GM19467 (cell line): ENCODE data around the gene CYP2B6.
"Not testable (repeated sequence)": the region's sequence is repeated elsewhere in the genome, so short reads cannot be mapped to it uniquely, and the experiment has no call there.

Source experiments
- ATAC-seq: cut with Tn5 transposase; IDR thresholded peaks from one replicate; pipeline ENCODE4 v1.9.1; 2021; ENCODE audit warnings: mild to moderate bottlenecking, moderate library complexity; ENCODE audit not compliant: unreplicated experiment

The CYP2B6 gene

DNA sequence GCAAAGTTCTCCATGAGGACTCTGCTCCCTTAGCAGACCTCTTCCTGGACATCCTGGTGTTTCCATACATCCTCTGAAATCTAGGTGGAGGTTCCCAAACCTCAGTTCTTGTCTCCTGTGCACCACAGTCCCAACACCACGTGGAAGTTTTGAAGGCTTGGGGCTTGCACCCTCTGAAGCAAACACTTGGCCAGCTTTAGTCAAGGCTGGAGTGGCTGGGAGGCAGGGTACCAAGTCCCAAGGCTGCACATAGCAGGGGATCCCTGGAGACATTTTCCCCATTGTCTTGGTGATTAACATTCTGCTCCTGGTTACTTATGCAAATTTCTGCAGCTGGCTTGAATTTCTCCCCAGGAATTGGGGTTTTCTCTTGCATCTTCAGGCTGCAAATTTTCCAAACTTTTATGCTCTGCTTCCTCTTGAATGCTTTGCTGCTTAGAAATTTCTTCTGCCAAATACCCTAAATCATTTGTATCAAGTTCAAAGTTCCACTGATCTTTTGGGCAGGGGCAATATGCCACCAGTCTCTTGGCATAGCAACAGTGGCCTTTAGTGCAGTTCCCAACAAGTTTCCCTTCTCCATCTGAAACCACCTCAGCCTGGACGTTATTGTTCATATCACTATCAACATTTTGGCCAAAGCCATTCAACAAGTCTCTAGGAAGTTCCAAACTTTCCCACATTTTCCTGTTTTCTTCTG, 10.2 kb upstream of the CYP2B6 start:
- not testable (repeated sequence) for ATAC-seq

DNA sequence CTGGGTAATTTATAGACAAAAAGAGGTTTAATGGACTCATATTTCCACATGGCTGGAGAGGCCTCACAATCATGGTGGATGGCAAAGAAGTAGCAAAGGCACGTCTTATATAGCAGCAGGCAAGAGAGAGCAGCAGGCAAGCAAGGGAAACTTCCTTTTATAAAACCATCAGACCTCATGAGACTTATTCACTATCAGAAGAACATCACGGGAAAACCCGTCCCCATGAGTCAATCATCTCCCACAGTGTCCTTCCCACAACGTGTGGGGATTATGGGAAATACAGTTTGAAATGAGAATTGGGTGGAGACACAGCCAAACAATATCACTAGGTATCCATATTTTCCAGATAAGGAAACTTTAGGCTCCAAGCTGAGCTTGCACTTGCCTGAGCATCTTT, 9.5 kb upstream of the CYP2B6 start:
- no peak for ATAC-seq

DNA sequence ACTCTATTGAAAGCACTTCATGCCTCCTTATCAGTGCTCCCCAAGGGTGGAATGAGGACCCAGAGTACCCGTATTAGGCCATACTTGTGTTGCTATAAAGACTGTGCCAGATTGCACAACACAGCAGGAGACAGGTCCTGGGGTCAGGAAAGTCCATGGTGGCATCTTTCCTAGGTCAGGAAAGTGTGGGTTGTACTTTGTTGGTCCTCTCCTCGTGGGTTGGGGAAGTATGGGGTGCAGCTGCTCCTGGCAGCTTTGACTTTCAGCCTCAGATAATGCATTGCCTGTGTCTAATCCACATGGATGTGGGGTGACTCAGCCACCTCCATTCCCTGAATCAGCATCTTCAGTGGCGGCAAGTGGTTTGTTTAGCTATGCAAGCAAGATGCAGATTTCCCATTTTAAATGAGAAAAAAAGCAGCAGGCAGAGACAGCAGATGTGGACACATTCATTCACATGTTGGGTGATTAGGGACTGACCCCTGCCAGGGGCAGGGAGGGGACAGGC, 8.4 kb upstream of the CYP2B6 start:
- no peak for ATAC-seq

DNA sequence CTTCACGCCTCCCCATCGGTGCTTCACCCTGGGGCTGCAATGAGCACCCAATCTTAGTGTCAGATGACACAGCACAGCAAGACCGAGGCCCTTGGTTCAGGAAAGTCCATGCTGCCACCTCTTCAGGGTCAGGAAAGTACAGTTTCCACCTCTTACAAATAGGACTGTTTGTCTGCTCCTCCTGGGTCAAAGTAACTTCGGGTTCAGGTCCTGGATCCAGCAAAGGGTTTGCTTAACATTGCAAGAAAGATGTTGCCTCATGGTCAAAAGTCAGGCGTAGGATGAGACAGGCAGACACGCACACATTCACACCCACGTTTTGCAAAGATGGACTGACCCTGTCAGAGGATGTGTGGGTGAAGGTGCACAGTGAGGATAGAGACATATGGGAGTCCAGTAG, 1.6 kb upstream of the CYP2B6 start:
- ATAC-seq, result no peak

DNA sequence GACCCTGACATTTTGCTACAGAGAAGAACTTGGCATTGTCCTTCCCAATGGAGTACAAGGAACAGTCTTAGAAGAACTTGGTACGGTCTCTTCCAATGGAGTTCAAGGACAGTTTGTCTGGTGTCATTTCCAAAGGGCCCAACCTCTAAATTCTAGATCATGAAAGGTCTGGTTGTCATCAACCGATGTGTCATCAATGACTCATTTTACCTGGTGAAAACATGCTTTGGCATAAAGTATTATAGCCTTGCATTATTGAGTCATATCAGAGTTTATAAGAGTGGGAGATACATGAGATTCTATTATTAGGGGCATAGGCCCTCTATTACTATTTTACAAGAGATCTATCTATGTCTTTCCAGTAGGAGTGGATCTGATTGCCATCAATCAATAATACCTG, 4.3 kb downstream of the CYP2B6 start:
- no peak for ATAC-seq

DNA sequence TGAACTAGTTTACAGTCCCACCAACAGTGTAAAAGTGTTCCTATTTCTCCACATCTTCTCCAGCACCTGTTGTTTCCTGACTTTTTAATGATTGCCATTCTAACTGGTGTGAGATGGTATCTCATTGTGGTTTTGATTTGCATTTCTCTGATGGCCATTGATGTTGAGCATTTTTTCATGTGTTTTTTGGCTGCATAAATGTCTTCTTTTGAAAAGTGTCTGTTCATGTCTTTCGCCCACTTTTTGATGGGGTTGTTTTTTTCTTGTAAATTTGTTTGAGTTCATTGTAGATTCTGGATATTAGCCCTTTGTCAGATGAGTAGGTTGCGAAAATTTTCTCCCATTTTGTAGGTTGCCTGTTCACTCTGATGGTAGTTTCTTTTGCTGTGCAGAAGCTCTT, 7.9 kb downstream of the CYP2B6 start:
- ATAC-seq, result not testable (repeated sequence)

DNA sequence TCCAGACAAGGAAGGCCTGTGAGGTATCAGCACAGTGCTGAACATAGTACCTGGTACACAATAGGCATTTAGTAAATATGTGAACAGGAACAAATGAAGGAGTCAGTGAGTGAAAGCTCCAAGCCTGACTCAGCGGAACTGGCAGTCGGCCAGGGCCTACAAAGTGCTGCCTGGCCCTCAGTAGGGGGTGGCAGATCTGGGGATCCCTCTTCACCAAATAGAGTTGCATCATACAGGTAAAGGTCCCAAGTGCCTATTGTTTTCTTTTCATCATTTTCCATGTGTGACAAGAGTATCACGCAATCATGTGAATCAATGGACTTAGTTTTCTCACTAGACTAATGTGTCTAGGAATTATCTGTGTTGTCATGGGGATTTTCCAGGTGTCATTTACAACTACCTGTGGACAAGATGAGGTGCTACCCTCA, 9.2 kb downstream of the CYP2B6 start:
- ATAC-seq, result no peak

DNA sequence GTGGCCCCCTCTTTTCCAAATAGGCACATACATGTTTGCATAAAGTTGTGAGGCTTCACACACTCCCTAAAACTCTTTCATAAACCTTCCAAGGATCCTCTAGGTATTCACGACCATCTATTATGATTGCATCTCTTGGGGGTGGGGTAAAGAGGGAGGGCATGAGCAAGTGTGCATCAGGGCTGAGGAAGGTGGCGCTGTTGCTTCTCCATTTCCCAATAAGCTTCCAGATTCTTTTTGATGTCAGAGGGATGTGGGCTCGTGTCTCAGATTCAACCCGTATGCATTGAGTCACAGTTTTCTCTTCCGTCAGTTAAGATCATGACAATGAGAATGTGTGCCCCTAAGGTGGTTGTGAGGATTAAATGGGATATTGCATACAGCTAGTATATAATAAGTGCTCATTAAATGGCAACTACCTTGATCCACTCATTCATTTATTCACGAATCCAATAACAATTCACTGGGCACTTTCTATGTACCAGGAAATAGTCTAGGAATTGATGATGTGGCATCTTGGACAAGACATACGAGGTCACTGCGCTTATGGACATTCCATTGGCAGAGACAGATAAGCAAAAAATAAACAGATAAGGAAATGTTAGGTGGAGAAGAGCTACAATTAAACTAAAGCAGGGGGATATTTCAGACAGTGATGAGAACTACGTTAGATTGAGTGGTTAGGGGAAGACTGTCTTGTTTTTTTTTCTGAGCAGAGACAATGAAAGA, 10.3 kb downstream of the CYP2B6 start:
- no peak for ATAC-seq

DNA sequence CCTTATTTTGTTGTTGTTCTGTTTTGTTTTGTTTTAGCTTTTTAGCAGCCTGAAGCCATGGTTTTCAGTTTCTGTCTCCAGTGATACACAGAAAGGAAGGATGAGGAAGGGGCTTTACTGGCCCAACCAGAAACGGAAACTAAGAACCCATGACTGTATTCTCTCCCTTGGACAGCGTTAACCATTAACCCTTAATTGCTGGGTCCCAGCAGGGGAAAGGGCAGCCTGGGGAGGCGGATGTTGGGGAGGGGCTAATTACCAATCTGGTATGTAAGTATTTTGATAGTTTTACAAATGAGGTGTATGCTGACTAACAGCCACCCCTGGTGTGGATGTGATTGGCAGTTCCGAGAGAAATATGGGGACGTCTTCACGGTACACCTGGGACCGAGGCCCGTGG, 12.6 kb downstream of the CYP2B6 start:
- ATAC-seq, result not testable (repeated sequence)

DNA sequence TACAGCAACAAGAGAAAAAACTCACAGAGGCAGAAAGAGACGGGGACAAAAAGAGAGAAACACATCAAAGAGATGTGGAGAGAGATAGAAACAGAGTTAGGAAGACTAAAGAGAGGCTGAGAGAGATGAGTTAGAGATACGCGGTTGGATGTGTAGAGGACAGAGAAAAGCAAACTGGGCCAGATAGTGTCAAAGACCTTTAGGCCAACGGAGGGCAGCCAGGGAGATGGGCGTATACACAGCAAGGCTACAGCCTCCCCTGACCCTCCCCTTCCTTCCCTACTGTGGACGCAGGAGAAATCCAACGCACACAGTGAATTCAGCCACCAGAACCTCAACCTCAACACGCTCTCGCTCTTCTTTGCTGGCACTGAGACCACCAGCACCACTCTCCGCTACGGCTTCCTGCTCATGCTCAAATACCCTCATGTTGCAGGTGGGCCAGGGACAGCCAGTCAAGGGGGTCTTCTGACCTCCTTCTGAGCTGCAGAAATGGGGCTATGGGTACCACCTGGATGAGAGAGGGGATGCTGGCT, 18.7 kb downstream of the CYP2B6 start:
- no peak for ATAC-seq

DNA sequence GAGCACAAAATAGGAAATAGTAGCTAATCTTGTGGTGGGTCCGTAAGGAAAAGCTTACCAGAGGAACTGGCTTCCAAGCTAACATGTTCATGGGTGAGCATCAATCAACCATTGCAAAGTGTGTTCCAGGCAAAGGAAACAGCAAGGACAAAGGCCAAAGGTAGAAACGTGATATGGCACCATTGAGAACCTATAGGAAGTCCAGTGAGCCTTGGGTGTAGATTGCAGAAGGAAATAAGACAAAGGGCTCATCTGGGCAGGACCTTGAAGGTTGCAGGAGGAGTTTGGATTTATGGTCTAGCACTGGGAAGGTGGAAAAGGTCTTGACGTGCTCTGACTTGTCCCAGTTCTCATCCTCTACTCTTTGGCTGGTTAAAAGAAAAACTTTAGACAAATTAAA, 22.3 kb downstream of the CYP2B6 start:
- no peak for ATAC-seq

DNA sequence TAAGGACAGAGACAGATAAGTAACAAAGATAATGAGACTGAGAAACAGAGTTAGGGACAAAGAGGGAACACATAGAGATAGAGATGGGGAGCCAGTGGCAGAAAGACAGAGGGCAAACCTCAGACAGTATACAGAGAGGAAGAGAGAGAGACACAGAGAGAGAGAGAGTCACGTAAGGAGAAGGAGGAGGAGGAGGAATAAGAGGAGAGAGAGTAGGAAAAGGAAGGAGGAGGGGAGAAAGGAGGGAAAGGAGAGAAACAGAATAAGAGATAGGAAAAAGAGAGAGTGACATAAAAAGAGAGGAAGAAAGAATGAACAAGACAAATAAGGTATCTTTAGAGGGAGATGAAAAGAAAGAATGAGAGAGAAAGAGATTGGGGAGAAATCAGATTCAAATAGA, 23.6 kb downstream of the CYP2B6 start:
- no peak for ATAC-seq

DNA sequence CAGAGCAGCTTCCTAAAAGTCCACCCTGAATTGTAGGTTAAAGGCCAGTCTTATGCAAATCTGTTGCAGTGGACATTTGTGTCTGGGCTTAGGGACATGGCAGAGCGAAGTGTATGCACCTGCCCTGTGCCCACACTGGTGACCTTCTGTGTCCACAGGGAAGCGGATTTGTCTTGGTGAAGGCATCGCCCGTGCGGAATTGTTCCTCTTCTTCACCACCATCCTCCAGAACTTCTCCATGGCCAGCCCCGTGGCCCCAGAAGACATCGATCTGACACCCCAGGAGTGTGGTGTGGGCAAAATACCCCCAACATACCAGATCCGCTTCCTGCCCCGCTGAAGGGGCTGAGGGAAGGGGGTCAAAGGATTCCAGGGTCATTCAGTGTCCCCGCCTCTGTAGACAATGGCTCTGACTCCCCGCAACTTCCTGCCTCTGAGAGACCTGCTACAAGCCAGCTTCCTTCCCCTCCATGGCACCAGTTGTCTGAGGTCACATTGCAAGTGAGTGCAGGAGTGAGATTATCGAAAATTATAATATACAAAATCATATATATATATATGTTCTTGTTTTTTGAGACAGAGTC, 25.5 kb downstream of the CYP2B6 start:
- ATAC-seq, result no peak

DNA sequence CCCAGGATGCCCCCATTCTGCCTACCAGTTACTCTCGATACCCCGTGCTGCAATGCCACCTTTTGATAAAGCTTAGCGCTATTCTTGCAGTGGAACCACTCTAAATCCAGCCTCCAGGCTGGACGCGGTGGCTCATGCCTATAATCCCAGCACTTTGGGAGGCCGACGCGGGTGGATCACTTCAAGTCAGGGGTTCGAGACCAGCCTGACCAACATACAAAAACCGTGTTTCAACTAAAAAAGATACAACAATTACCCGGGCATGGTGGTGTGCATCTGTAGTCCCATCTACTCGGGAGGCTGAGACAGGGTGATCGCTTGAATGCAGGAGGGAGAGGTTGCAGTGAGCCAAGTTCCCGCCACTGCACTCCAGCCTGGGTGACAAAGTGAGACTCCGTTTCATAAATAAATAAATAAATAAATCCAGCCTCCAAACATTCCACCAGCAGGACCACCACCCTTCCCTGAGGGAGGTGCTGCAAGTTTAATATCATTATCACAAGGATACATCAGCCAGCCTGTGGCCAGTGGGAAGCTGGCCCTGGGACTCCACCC, 27.7 kb downstream of the CYP2B6 start:
- ATAC-seq, result no peak

DNA sequence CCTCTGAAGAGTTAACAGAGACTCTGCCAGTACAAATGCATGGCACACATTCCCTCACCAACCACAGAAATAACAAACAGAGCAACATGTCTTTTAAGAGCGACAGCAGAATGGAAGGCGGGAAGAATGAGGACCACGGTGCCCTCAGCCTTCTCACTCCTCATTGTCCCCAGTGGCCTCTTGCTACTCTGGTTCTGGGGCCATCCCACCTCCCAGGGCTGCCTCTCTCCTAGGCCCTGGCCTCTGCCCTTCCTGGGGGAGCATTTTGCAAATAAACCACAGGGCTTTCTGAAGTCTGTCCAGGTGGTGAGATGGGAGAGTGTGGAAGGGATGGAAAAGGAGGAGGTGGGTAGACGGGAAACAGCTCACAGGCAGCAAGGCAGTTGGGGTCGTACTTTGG, 28.3 kb downstream of the CYP2B6 start:
- no peak for ATAC-seq

DNA sequence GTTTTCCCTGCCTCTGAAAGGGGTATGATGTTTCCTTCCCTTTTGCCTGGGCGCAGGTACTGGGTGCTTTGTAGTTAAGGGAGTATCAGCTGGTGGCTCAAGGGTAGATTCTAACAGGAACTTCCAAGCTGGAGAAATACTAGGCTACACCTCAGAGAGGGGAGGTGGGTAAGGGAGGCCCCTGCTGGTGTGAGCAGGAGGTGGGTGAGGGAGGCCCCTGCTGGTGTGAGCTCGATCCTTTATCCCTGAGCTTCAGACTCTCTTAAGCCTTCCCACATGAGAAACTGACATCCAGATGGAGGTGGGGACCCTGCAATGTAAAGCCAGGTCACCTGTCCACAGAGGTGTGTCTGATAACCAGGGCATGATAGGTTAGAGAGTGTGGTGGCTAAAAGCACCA, 32.1 kb downstream of the CYP2B6 start:
- no peak for ATAC-seq

DNA sequence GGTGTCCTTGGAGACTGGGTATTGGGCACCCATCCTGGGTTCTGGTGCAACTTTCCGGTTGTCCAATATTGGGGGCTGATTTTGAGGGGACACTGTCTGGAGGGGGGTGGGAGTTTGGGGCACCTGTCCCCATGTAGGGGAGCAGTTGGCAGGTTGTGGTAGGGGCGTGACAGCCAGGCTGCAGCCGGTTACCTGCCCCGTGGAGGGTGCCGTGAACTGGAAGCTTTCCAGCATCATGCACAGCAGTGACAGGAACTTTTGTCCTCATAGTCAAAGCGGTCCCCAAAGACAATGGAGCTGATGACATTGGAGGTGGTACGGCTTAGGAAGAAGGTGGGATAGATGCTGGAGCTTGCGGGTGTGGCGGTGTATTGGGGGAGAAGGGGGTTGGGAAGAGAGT, 34.3 kb downstream of the CYP2B6 start:
- no peak for ATAC-seq

DNA sequence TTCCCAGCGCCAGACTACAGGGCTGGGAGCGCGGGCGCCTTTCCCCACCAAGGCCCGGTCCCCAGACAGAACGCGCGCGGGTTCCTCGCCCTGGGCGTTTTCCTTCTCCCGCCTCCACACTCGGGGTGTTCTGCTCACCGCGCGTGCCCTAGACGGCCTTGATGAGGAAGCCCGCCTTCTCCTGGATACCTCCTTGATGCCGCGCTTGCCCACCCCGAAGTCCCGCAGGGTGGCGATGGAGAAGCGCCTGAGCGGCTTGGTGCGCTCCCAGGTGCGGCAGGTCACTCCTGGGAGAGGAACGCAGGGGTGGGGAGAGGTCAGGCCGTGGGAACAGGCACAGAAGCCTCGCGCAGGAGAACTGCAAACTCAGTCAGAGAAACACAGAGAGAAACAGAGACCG, 34.8 kb downstream of the CYP2B6 start:
- no peak for ATAC-seq

DNA sequence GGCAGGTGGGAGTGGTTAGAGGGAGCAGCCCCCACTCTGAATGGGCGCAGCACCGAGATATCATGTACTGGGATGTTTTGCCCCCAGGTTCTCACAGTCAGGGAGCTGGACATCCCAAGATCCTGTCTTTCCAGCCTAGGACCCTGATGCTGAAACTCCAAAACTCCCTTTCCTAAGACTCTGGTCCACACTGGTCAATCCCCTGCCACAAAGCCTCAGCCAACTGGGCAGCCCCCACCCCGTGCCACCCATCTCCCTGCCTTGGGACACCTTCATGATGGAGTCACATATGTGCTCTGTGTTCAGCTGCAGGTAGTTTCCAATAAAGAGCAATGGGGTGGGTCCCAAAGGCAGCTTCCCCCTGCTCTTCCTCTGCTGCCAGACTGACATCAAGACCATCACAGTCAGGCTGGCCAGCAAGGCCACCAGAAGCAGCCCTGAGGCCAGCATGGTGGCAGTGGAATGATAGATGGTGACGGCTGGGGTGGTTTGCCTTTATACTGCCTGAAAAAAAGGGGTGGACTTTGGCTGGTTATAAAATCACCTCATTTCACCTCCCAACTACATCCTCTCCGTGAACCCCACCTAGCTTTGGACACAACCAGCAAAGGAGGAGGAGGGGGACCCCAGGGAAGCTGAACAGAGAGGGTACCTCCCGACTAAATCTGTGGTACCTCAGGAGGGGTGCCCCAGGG, 36.3 kb downstream of the CYP2B6 start:
- ATAC-seq, result no peak

DNA sequence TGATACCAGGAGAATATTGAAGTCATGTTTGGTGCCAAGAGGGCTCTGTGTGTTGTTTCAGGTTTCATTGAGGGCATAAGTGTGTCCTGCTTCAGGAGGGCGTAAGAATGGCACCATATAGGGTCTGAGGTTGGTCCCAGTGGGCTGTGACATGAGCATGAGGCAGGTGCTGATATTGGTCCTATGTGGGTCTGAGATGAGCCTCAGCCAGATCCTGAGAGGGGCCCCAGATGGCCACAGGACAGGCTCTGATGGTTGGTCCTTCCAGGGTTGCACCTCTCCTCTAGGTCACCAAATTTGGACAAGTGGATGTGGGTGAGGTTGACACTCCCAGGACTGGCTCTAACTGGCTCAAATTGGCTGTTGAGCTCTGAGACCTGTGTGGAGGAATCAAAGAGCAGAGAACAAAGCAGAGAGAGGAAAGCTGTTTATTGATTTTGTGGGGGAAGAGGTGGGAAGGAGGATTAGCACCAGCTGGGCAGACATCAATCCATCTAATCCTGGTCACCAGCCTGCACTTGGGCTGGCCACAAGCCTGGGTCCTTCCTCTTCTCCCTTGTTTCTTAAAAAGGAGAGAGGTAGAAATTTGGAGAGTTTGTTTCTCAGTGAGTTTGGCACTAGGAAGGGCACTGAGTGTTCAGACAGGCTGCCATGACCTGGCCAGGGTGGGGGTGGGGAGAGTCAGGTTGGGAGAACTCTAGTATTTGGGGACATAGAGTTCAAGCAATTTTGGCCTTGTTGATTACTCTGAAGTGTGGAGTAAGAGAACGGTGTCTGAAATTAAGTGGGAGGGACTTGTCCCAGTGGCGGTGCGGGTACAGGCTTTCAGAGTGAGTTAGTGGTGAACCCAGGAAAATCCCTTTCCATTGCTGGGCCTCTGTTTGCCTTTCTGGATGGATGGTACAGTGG, 38.7 kb downstream of the CYP2B6 start:
- no peak for ATAC-seq
